HEK293 (cell line): ENCODE results near the gene NMNAT3.

Experiments
- ZFHX2 ChIP-seq: fragments of 450-650 bp; formaldehyde crosslinking; conservative IDR thresholded peaks from 2 replicates; pipeline ENCODE4 v1.5.1; 2016; ENCODE audit warnings: missing biosample characterization, missing genetic modification characterization
- ZNF202 ChIP-seq: fragments of 450-650 bp; formaldehyde crosslinking; IDR thresholded peaks from 2 replicates; pipeline ENCODE4 v1.5.1; 2016; ENCODE audit warnings: missing biosample characterization, missing genetic modification characterization, borderline replicate concordance
- ZNF530 ChIP-seq: fragments of 450-650 bp; formaldehyde crosslinking; IDR thresholded peaks from 2 replicates; pipeline ENCODE4 v1.5.1; 2016; ENCODE audit warnings: low read depth, missing biosample characterization, missing genetic modification characterization
- TF ChIP-seq, protein P1 (sequence below): fragments of 450-650 bp; formaldehyde crosslinking; IDR thresholded peaks from 2 replicates; pipeline ENCODE4 v1.5.1; 2016; ENCODE audit warnings: missing biosample characterization, missing genetic modification characterization

DNA sequence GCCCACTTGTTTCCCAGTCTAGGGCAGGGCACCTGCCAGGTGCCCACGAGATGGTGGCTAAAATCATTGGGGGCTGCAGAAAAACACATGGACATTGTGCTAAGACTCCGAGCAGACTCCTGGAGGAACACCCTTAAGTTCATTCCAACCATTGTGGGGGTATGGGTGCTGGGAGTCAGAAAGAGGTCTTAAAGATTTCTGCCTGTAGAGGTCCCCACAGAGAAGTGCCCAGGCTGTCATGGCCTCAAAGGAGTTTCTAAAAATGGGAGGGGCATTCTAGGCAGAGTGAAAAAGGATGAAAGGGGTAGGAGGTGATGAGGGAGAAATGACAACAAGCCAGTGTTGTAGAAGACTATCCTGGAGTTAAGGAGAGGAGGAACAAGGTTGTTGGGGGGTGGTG lies 155.4 kb downstream of the NMNAT3 start:
- TF ChIP-seq, protein P1, sequence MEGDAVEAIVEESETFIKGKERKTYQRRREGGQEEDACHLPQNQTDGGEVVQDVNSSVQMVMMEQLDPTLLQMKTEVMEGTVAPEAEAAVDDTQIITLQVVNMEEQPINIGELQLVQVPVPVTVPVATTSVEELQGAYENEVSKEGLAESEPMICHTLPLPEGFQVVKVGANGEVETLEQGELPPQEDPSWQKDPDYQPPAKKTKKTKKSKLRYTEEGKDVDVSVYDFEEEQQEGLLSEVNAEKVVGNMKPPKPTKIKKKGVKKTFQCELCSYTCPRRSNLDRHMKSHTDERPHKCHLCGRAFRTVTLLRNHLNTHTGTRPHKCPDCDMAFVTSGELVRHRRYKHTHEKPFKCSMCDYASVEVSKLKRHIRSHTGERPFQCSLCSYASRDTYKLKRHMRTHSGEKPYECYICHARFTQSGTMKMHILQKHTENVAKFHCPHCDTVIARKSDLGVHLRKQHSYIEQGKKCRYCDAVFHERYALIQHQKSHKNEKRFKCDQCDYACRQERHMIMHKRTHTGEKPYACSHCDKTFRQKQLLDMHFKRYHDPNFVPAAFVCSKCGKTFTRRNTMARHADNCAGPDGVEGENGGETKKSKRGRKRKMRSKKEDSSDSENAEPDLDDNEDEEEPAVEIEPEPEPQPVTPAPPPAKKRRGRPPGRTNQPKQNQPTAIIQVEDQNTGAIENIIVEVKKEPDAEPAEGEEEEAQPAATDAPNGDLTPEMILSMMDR (tag by site-specific recombination) = no peak
- no peak for TF ChIP-seq ZNF530 (tag by site-specific recombination)
- no peak for TF ChIP-seq ZNF202
- TF ChIP-seq ZFHX2 (tag by site-specific recombination) = no peak
